ENCODE results near the gene CDYL. TPM values are rescaled to one million over a fixed set of nuclear protein-coding genes. Genes with fewer than 3 reads are reported as not detected.

Gene CDYL
- total RNA-seq, 1 donor = 72.3 TPM

GRCh38 chr6:4906293-4907276 lies 130.4 kb downstream of the CDYL start:
- H3K27me3 ChIP-seq (ENCODE audit: insufficient read depth, low read length) = no peaks in the 10 kb centered on the region
- peaks cover 44% of the 10 kb centered on the region for H3K4me1 ChIP-seq (ENCODE audit: insufficient read depth, low read length)
- no peak overlapping the region for H3K4me3 ChIP-seq (ENCODE audit: low read length)
- no peaks in the 10 kb centered on the region for H3K9me3 ChIP-seq (ENCODE audit: low read depth, low read length)

- Histone ChIP-seq H3K4me1 (ENCODE audit: insufficient read depth, low read length) (peaks cover 35% of the 10 kb centered on the region), H3K27me3 (ENCODE audit: insufficient read depth, low read length) (no peaks in the 10 kb centered on the region), H3K4me3 (ENCODE audit: low read length) (no peak overlapping the region), H3K9me3 (ENCODE audit: low read depth, low read length) (no peaks in the 10 kb centered on the region)
Measured at GRCh38 chr6:4907602-4908001, 131.4 kb downstream of the CDYL start.

- Histone ChIP-seq H3K4me1 (ENCODE audit: insufficient read depth, low read length) (peaks cover 34% of the 10 kb centered on the region), H3K4me3 (ENCODE audit: low read length) (no peak overlapping the region), H3K27me3 (ENCODE audit: insufficient read depth, low read length) (no peaks in the 10 kb centered on the region), H3K9me3 (ENCODE audit: low read depth, low read length) (no peaks in the 10 kb centered on the region)
Measured at GRCh38 chr6:4908062-4908461, 131.9 kb downstream of the CDYL start.

GRCh38 chr6:4909063-4909706 lies 133.0 kb downstream of the CDYL start:
- no peaks in the 10 kb centered on the region for H3K27me3 ChIP-seq (ENCODE audit: insufficient read depth, low read length)
- H3K4me1 ChIP-seq (ENCODE audit: insufficient read depth, low read length) = peaks cover 40% of the 10 kb centered on the region
- H3K9me3 ChIP-seq (ENCODE audit: low read depth, low read length) = no peaks in the 10 kb centered on the region
- no peak overlapping the region for H3K4me3 ChIP-seq (ENCODE audit: low read length)

- Histone ChIP-seq H3K4me3 (ENCODE audit: low read length) (no peak overlapping the region), H3K27me3 (ENCODE audit: insufficient read depth, low read length) (no peaks in the 10 kb centered on the region), H3K4me1 (ENCODE audit: insufficient read depth, low read length) (peaks cover 38% of the 10 kb centered on the region), H3K9me3 (ENCODE audit: low read depth, low read length) (no peaks in the 10 kb centered on the region)
Measured at GRCh38 chr6:4910037-4910760, 134.0 kb downstream of the CDYL start.

- Histone ChIP-seq H3K27me3 (ENCODE audit: insufficient read depth, low read length) (no peaks in the 10 kb centered on the region), H3K4me3 (ENCODE audit: low read length) (no peak overlapping the region), H3K4me1 (ENCODE audit: insufficient read depth, low read length) (peaks cover 17% of the 10 kb centered on the region), H3K9me3 (ENCODE audit: low read depth, low read length) (no peaks in the 10 kb centered on the region)
Measured at GRCh38 chr6:4912559-4912958, 136.4 kb downstream of the CDYL start.

GRCh38 chr6:4913705-4914419 lies 137.7 kb downstream of the CDYL start:
- Histone ChIP-seq H3K4me3 (ENCODE audit: low read length) (no peak overlapping the region), H3K4me1 (ENCODE audit: insufficient read depth, low read length) (peaks cover 11% of the 10 kb centered on the region), H3K9me3 (ENCODE audit: low read depth, low read length) (no peaks in the 10 kb centered on the region), H3K27me3 (ENCODE audit: insufficient read depth, low read length) (no peaks in the 10 kb centered on the region)

- Histone ChIP-seq H3K27me3 (ENCODE audit: insufficient read depth, low read length) (no peaks in the 10 kb centered on the region), H3K9me3 (ENCODE audit: low read depth, low read length) (no peaks in the 10 kb centered on the region), H3K4me1 (ENCODE audit: insufficient read depth, low read length) (peaks cover 11% of the 10 kb centered on the region), H3K4me3 (ENCODE audit: low read length) (no peak overlapping the region)
Measured at GRCh38 chr6:4914420-4915159, 138.4 kb downstream of the CDYL start.

GRCh38 chr6:4916954-4917561 lies 140.9 kb downstream of the CDYL start:
- H3K27me3 ChIP-seq (ENCODE audit: insufficient read depth, low read length) = no peaks in the 10 kb centered on the region
- H3K4me3 ChIP-seq (ENCODE audit: low read length) = no peak overlapping the region
- H3K4me1 ChIP-seq (ENCODE audit: insufficient read depth, low read length) = peaks cover 11% of the 10 kb centered on the region
- no peaks in the 10 kb centered on the region for H3K9me3 ChIP-seq (ENCODE audit: low read depth, low read length)

GRCh38 chr6:4920914-4921410 lies 144.8 kb downstream of the CDYL start:
- Histone ChIP-seq H3K9me3 (ENCODE audit: low read depth, low read length) (no peaks in the 10 kb centered on the region), H3K4me1 (ENCODE audit: insufficient read depth, low read length) (peaks cover 3% of the 10 kb centered on the region), H3K4me3 (ENCODE audit: low read length) (no peak overlapping the region), H3K27me3 (ENCODE audit: insufficient read depth, low read length) (no peaks in the 10 kb centered on the region)

- Histone ChIP-seq H3K4me3 (ENCODE audit: low read length) (no peak overlapping the region), H3K9me3 (ENCODE audit: low read depth, low read length) (no peaks in the 10 kb centered on the region), H3K4me1 (ENCODE audit: insufficient read depth, low read length) (no peaks in the 10 kb centered on the region), H3K27me3 (ENCODE audit: insufficient read depth, low read length) (no peaks in the 10 kb centered on the region)
Measured at GRCh38 chr6:4922488-4923037, 146.4 kb downstream of the CDYL start.

GRCh38 chr6:4923081-4923480 lies 146.9 kb downstream of the CDYL start:
- Histone ChIP-seq H3K4me1 (ENCODE audit: insufficient read depth, low read length) (no peaks in the 10 kb centered on the region), H3K9me3 (ENCODE audit: low read depth, low read length) (no peaks in the 10 kb centered on the region), H3K27me3 (ENCODE audit: insufficient read depth, low read length) (no peaks in the 10 kb centered on the region), H3K4me3 (ENCODE audit: low read length) (no peak overlapping the region)

GRCh38 chr6:4924661-4925271 lies 148.6 kb downstream of the CDYL start:
- H3K4me3 ChIP-seq (ENCODE audit: low read length) = no peak overlapping the region
- no peaks in the 10 kb centered on the region for H3K27me3 ChIP-seq (ENCODE audit: insufficient read depth, low read length)
- no peaks in the 10 kb centered on the region for H3K4me1 ChIP-seq (ENCODE audit: insufficient read depth, low read length)
- no peaks in the 10 kb centered on the region for H3K9me3 ChIP-seq (ENCODE audit: low read depth, low read length)

All from mononuclear cell (primary cell).